ENCODE results near the gene GALNT9.
"Not testable (repeated sequence)": the region's sequence is repeated elsewhere in the genome, so short reads cannot be mapped to it uniquely, and the experiment has no call there.

GRCh38 chr12:132240669-132241007, 88.8 kb downstream of the GALNT9 start:
- not testable (repeated sequence) for TF ChIP-seq EHMT2 (IDR thresholded peaks at IDR 0.05; ENCODE audit: low read depth); CTCF (IDR thresholded peaks at IDR 0.05); POLR2A (IDR thresholded peaks at IDR 0.05; ENCODE audit: low read length); E2F6 (IDR thresholded peaks at IDR 0.05; ENCODE audit: borderline replicate concordance, low read depth); CHD2 (IDR thresholded peaks at IDR 0.05; ENCODE audit: low read length, partially characterized antibody); CHD4 (IDR thresholded peaks at IDR 0.05; ENCODE audit: borderline replicate concordance); HDAC2 (IDR thresholded peaks at IDR 0.05); HOXA7 (CRISPR knock-in tag; IDR thresholded peaks at IDR 0.05)

All from A549 (cell line).